ENCODE measurements around the gene KRT8.

- TF ChIP-seq POLR2AphosphoS5 (IDR thresholded peaks at IDR 0.05; ENCODE audit: borderline replicate concordance, low read depth, low read length): no peak
- no peak for TF ChIP-seq EZH2 (IDR thresholded peaks at IDR 0.05)
- no peak for TF ChIP-seq FOXP2 (optimal IDR thresholded peaks at IDR 0.05; ENCODE audit: control extremely low read depth, extremely low read length, insufficient read depth)
These were observed 38.0 kb upstream of the KRT8 start for GRCh38 chr12:52942901-52943181.

Data from SK-N-MC (cell line).